ENCODE measurements around the gene ANKRD28.

GRCh38 chr3:15682561-15683185, 115.1 kb downstream of the ANKRD28 start:
- TF ChIP-seq CTCF (IDR thresholded peaks at IDR 0.05) (no peak), POLR2A (IDR thresholded peaks at IDR 0.05) (no peak)
